SK-N-SH (cell line): Measurements from ENCODE around the gene TMPRSS15. TPM values are rescaled to one million over a fixed set of nuclear protein-coding genes. Genes with fewer than 3 reads are reported as not detected.

ENCODE experiments used
- EP300 ChIP-seq, 2 experiments: IDR thresholded peaks; 2 replicates each; pipeline versions ENCODE4 v1.4.0 to v1.6.1; 2012; ENCODE audit warnings: borderline replicate concordance in 1 of 2, low read depth in 1 of 2, low read length in 1 of 2
- FOXJ3 ChIP-seq: sonication (generic); formaldehyde crosslinking; IDR thresholded peaks from 2 replicates; pipeline ENCODE4 v1.5.1; 2020; ENCODE audit warnings: mild to moderate bottlenecking, missing genetic modification reagents
- IRF3 ChIP-seq: fragments of 150-350 bp; IDR thresholded peaks from 2 replicates; pipeline ENCODE4 v1.6.1; 2016; ENCODE audit warnings: mild to moderate bottlenecking, low read depth, low read length
- NFIC ChIP-seq: IDR thresholded peaks from 2 replicates; pipeline ENCODE4 v1.4.0; 2012; ENCODE audit warnings: borderline replicate concordance
- RXRA ChIP-seq: IDR thresholded peaks from 2 replicates; pipeline ENCODE4 v1.4.0; 2012; ENCODE audit warnings: low read depth, mild to moderate bottlenecking, borderline replicate concordance
- polyA plus RNA-seq, 3 experiments: library from polyadenylated mRNA; depleted of rRNA; stranded (reverse); fragments of >200 nt; gene quantifications; 2 replicates each; pipeline ENCODE4 v1.2.3, GENCODE V29; 2012
- TF ChIP-seq, protein P1 (sequence below): IDR thresholded peaks from 2 replicates; pipeline ENCODE4 v1.4.0; 2012; ENCODE audit warnings: low read depth, borderline replicate concordance

Gene TMPRSS15
- polyA plus RNA-seq, 1 of the 3 experiments (the other 2 are of a cell fraction): 0.03 TPM

DNA sequence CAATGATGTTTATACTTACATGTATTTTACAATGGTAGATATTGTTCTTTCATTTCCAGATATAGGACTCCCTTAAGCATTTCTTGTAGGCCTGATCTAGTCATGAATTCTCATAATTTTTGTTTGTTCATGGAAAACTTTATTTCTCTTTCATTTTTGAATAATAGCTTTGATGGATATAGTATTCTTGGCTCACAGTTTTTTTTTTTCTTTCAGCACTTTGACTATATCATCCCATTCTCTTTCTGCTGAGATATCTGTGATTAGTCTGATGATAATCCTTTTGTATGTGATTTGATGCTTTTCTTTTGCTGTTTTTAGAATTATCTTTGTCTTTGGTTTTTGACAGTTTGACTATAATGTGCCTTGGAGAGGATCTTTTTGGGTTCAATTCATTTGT is 183.1 kb downstream of the TMPRSS15 start (continued):
- TF ChIP-seq EP300 (IDR thresholded peaks at IDR 0.05; ENCODE audit: borderline replicate concordance in 1 of 2, low read depth in 1 of 2, low read length in 1 of 2): no peak
- TF ChIP-seq FOXJ3: no peak
- TF ChIP-seq, protein P1, sequence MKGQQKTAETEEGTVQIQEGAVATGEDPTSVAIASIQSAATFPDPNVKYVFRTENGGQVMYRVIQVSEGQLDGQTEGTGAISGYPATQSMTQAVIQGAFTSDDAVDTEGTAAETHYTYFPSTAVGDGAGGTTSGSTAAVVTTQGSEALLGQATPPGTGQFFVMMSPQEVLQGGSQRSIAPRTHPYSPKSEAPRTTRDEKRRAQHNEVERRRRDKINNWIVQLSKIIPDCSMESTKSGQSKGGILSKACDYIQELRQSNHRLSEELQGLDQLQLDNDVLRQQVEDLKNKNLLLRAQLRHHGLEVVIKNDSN: no peak
- no peak for TF ChIP-seq RXRA
- no peak for TF ChIP-seq NFIC
- no peak for TF ChIP-seq IRF3
- TF ChIP-seq, all 33 proteins: peak for 0

Other genes with a start within 250 kb of the TMPRSS15 start
- gene CHODL, start 159.0 kb downstream of the TMPRSS15 start, polyA plus RNA-seq (2012; rRNA removed): not detected in 2 replicates